GM23338 (cell line): Measurements from ENCODE around the gene TMEM132D. TPM values are rescaled to one million over a fixed set of nuclear protein-coding genes. Genes with fewer than 3 reads are reported as not detected.

ENCODE experiments used
- ATAC-seq: fragments of 200-7000 bp; cut with Tn5 transposase; 3 replicates; pipeline ENCODE4 v1.9.1; 2020
- DNase-seq: peaks from one replicate; pipeline ENCODE4 v3.0.0-alpha.2; 2015; ENCODE audit warnings: low spot score
- H2AFZ ChIP-seq: fragments of 200-600 bp; sonication (generic); 2 replicates; pipeline ENCODE4 v1.8.0; 2016; ENCODE audit warnings: antibody characterized with exemption, mild to moderate bottlenecking, moderate library complexity
- H3F3A ChIP-seq: fragments of 200-600 bp; sonication (generic); replicated peaks from 2 replicates; pipeline ENCODE4 v1.8.0; 2017; ENCODE audit warnings: antibody characterized with exemption, mixed run types, low read depth
- H3K27ac ChIP-seq: fragments of 200-600 bp; sonication (generic); 2 replicates; pipeline ENCODE4 v1.6.1; 2016; ENCODE audit warnings: low read depth
- H3K27me3 ChIP-seq: fragments of 200-600 bp; sonication (generic); 2 replicates; pipeline ENCODE4 v1.8.0; 2016; ENCODE audit warnings: mild to moderate bottlenecking, mixed run types, moderate library complexity; ENCODE audit not compliant: insufficient read depth
- H3K36me3 ChIP-seq: fragments of 200-600 bp; sonication (generic); 2 replicates; pipeline ENCODE4 v1.8.0; 2016; ENCODE audit warnings: mild to moderate bottlenecking; ENCODE audit not compliant: insufficient read depth
- H3K4me1 ChIP-seq: fragments of 200-600 bp; sonication (generic); 2 replicates; pipeline ENCODE4 v1.8.0; 2016; ENCODE audit warnings: mild to moderate bottlenecking, moderate library complexity; ENCODE audit not compliant: insufficient read depth
- H3K4me2 ChIP-seq: fragments of 200-600 bp; sonication (generic); 2 replicates; pipeline ENCODE4 v1.7.1; 2017; ENCODE audit warnings: mixed run types
- H3K4me3 ChIP-seq: fragments of 200-600 bp; sonication (generic); 2 replicates; pipeline ENCODE4 v1.6.1; 2016; ENCODE audit warnings: mixed run types
- H3K79me2 ChIP-seq: fragments of 200-600 bp; sonication (generic); replicated peaks from 2 replicates; pipeline ENCODE4 v1.8.0; 2017; ENCODE audit warnings: mild to moderate bottlenecking; ENCODE audit not compliant: insufficient read depth
- H3K9me2 ChIP-seq: fragments of 200-600 bp; sonication (generic); 2 replicates; pipeline ENCODE4 v1.8.0; 2017; ENCODE audit not compliant: insufficient read depth
- H4K20me1 ChIP-seq: fragments of 200-600 bp; sonication (generic); replicated peaks from 2 replicates; pipeline ENCODE4 v1.8.0; 2017; ENCODE audit warnings: mild to moderate bottlenecking; ENCODE audit not compliant: insufficient read depth
- H3K27ac Mint-ChIP-seq: 2 replicates; pipeline ENCODE4 v1.8.0; 2020; ENCODE audit warnings: inconsistent platforms, mild to moderate bottlenecking, moderate library complexity, mixed read lengths
- H3K27me3 Mint-ChIP-seq: 3 replicates; pipeline ENCODE4 v1.8.0; 2022; ENCODE audit warnings: low read depth, mild to moderate bottlenecking, moderate library complexity, mixed read lengths, inconsistent platforms; ENCODE audit not compliant: insufficient read depth, poor library complexity
- H3K36me3 Mint-ChIP-seq: 3 replicates; pipeline ENCODE4 v1.8.0; 2021; ENCODE audit warnings: low read depth, mild to moderate bottlenecking, inconsistent platforms, moderate library complexity, mixed read lengths
- H3K4me1 Mint-ChIP-seq: 3 replicates; pipeline ENCODE4 v1.8.0; 2020; ENCODE audit warnings: mild to moderate bottlenecking, inconsistent platforms, mixed read lengths
- H3K4me3 Mint-ChIP-seq: 3 replicates; pipeline ENCODE4 v1.8.0; 2021; ENCODE audit warnings: moderate library complexity, mild to moderate bottlenecking, inconsistent platforms, mixed read lengths
- H3K9me3 Mint-ChIP-seq: 3 replicates; pipeline ENCODE4 v1.8.0; 2020; ENCODE audit warnings: moderate library complexity, mild to moderate bottlenecking, inconsistent platforms, mixed read lengths
- EZH2 ChIP-seq: fragments of 200-600 bp; sonication (generic); IDR thresholded peaks from one replicate; pipeline ENCODE4 v1.8.0; 2017; ENCODE audit warnings: antibody characterized with exemption, mild to moderate bottlenecking, low read depth; ENCODE audit not compliant: unreplicated experiment
- EZH2phosphoT487 ChIP-seq: fragments of 200-600 bp; sonication (generic); IDR thresholded peaks from one replicate; pipeline ENCODE4 v1.8.1; 2018; ENCODE audit warnings: antibody characterized with exemption; ENCODE audit not compliant: unreplicated experiment
- JUNB ChIP-seq: IDR thresholded peaks from one replicate; pipeline ENCODE4 v1.6.1; 2016; ENCODE audit warnings: antibody characterized with exemption; ENCODE audit not compliant: unreplicated experiment
- polyA plus RNA-seq: library from polyadenylated mRNA; unstranded; fragments of >200 nt; fragmentation: Nextera tagmentation; extraction: Ambion mirVana; gene quantifications from 2 replicates; pipeline ENCODE4 v1.2.1, GENCODE V29; 2016
- total RNA-seq: library from RNA; depleted of rRNA; stranded (reverse); fragments of >200 nt; shearing (Covaris generic); gene quantifications from 2 replicates; pipeline ENCODE4 v1.2.3, GENCODE V29; 2014
- TF ChIP-seq, protein P1 (sequence below): IDR thresholded peaks from 2 replicates; pipeline ENCODE4 v1.6.1; 2016; ENCODE audit warnings: antibody characterized with exemption
- TF ChIP-seq, protein P2 (sequence below), 2 experiments: fragments of 200-600 bp in 1 of 2; sonication (generic) in 1 of 2; conservative IDR thresholded peaks; 2 replicates each; pipeline versions ENCODE4 v1.5.1 to v1.6.1; 2016 to 2017; ENCODE audit warnings: antibody characterized with exemption in 2 of 2, low read depth in 2 of 2, mild to moderate bottlenecking in 2 of 2, moderate library complexity in 1 of 2
- TF ChIP-seq, protein P3 (sequence below): fragments of 250-450 bp; sonication (Bioruptor Pico); IDR thresholded peaks from 2 replicates; pipeline ENCODE4 v1.5.0; 2020; ENCODE audit warnings: mild to moderate bottlenecking, moderate library complexity

Gene TMEM132D
- total and polyA plus RNA-seq, 2 experiments from 2014 or later = 0.44 to 5.3 TPM

DNA sequence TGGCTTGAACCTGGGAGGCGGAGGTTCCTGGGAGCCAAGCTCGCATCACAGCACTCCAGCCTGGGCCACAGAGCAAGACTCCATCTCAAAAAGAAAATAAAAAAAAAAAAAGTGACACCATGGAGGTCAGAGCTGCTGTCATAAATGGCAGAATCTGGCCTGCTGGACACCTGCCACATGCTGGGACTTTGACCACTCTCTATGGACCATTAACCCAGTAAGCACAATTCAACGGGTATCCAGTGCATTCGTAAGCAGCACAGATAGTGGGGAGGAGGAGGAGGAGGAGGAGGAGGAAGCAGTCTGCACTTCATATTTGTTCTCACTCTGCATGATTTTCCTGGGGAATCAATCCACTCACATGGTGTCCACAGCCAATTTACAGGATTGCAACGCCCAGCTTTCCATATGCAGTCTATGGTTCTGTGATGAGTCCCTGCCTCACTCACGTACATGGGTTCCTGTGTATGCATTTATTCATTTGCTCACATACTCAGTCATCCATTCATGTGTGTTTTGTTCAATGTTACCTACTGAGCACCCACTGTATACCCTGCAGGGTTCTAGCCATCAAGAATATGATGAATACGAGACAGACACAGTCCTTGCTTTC lies 723.8 kb downstream of the TMEM132D start (continued):
- TF ChIP-seq EZH2 = no peak
- TF ChIP-seq, protein P1, sequence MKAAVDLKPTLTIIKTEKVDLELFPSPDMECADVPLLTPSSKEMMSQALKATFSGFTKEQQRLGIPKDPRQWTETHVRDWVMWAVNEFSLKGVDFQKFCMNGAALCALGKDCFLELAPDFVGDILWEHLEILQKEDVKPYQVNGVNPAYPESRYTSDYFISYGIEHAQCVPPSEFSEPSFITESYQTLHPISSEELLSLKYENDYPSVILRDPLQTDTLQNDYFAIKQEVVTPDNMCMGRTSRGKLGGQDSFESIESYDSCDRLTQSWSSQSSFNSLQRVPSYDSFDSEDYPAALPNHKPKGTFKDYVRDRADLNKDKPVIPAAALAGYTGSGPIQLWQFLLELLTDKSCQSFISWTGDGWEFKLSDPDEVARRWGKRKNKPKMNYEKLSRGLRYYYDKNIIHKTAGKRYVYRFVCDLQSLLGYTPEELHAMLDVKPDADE = no peak
- TF ChIP-seq, protein P2, sequence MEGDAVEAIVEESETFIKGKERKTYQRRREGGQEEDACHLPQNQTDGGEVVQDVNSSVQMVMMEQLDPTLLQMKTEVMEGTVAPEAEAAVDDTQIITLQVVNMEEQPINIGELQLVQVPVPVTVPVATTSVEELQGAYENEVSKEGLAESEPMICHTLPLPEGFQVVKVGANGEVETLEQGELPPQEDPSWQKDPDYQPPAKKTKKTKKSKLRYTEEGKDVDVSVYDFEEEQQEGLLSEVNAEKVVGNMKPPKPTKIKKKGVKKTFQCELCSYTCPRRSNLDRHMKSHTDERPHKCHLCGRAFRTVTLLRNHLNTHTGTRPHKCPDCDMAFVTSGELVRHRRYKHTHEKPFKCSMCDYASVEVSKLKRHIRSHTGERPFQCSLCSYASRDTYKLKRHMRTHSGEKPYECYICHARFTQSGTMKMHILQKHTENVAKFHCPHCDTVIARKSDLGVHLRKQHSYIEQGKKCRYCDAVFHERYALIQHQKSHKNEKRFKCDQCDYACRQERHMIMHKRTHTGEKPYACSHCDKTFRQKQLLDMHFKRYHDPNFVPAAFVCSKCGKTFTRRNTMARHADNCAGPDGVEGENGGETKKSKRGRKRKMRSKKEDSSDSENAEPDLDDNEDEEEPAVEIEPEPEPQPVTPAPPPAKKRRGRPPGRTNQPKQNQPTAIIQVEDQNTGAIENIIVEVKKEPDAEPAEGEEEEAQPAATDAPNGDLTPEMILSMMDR (conservative IDR thresholded peaks at IDR 0.05; ENCODE audit: low read depth in 2 of 2) = no peak

DNA sequence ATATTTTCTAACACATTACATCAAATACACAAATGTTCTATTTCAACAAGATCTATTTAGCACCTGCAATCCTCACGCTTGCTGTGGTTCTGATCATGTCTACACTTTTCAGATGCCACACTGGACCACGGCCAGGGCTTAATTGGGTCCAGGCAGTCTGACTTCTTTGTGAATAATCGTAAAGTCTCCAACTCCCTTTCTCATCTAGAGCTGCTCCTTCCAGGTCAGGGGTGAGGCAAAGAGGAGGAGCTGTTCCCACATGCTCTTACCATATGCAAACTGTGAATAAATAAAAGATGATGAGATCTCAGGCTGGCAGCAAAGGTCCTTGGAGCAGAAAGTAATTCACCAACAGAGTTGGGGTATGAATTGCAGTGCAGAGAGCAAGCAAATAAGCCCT lies 733.9 kb downstream of the TMEM132D start:
- H2AFZ ChIP-seq = no peak overlapping the region
- peaks cover 29% of the 10 kb centered on the region; the same call in 2 of the 3 replicates for H3K36me3 Mint-ChIP-seq
- no peaks in the 10 kb centered on the region for H4K20me1 ChIP-seq
- no peak overlapping the region for H3K27ac ChIP-seq
- no peaks in the 10 kb centered on the region for H3F3A ChIP-seq
- no peaks in the 10 kb centered on the region for H3K4me1 Mint-ChIP-seq
- no peaks in the 10 kb centered on the region; the same call in none of the 3 replicates for H3K9me3 Mint-ChIP-seq
- H3K4me3 ChIP-seq = no peak overlapping the region
- H3K27ac Mint-ChIP-seq = no peak overlapping the region
- H3K27me3 ChIP-seq = no peaks in the 10 kb centered on the region
- H3K4me2 ChIP-seq = no peak overlapping the region
- no peaks in the 10 kb centered on the region for H3K9me2 ChIP-seq
- H3K4me3 Mint-ChIP-seq = no peak overlapping the region
- DNase-seq (no peak), ATAC-seq (no peak)
- H3K27me3 Mint-ChIP-seq = peaks cover 5% of the 10 kb centered on the region
- no peaks in the 10 kb centered on the region for H3K36me3 ChIP-seq
- no peaks in the 10 kb centered on the region for H3K79me2 ChIP-seq
- TF ChIP-seq EZH2phosphoT487 (no peak), JUNB (no peak)
- TF ChIP-seq, protein P3, sequence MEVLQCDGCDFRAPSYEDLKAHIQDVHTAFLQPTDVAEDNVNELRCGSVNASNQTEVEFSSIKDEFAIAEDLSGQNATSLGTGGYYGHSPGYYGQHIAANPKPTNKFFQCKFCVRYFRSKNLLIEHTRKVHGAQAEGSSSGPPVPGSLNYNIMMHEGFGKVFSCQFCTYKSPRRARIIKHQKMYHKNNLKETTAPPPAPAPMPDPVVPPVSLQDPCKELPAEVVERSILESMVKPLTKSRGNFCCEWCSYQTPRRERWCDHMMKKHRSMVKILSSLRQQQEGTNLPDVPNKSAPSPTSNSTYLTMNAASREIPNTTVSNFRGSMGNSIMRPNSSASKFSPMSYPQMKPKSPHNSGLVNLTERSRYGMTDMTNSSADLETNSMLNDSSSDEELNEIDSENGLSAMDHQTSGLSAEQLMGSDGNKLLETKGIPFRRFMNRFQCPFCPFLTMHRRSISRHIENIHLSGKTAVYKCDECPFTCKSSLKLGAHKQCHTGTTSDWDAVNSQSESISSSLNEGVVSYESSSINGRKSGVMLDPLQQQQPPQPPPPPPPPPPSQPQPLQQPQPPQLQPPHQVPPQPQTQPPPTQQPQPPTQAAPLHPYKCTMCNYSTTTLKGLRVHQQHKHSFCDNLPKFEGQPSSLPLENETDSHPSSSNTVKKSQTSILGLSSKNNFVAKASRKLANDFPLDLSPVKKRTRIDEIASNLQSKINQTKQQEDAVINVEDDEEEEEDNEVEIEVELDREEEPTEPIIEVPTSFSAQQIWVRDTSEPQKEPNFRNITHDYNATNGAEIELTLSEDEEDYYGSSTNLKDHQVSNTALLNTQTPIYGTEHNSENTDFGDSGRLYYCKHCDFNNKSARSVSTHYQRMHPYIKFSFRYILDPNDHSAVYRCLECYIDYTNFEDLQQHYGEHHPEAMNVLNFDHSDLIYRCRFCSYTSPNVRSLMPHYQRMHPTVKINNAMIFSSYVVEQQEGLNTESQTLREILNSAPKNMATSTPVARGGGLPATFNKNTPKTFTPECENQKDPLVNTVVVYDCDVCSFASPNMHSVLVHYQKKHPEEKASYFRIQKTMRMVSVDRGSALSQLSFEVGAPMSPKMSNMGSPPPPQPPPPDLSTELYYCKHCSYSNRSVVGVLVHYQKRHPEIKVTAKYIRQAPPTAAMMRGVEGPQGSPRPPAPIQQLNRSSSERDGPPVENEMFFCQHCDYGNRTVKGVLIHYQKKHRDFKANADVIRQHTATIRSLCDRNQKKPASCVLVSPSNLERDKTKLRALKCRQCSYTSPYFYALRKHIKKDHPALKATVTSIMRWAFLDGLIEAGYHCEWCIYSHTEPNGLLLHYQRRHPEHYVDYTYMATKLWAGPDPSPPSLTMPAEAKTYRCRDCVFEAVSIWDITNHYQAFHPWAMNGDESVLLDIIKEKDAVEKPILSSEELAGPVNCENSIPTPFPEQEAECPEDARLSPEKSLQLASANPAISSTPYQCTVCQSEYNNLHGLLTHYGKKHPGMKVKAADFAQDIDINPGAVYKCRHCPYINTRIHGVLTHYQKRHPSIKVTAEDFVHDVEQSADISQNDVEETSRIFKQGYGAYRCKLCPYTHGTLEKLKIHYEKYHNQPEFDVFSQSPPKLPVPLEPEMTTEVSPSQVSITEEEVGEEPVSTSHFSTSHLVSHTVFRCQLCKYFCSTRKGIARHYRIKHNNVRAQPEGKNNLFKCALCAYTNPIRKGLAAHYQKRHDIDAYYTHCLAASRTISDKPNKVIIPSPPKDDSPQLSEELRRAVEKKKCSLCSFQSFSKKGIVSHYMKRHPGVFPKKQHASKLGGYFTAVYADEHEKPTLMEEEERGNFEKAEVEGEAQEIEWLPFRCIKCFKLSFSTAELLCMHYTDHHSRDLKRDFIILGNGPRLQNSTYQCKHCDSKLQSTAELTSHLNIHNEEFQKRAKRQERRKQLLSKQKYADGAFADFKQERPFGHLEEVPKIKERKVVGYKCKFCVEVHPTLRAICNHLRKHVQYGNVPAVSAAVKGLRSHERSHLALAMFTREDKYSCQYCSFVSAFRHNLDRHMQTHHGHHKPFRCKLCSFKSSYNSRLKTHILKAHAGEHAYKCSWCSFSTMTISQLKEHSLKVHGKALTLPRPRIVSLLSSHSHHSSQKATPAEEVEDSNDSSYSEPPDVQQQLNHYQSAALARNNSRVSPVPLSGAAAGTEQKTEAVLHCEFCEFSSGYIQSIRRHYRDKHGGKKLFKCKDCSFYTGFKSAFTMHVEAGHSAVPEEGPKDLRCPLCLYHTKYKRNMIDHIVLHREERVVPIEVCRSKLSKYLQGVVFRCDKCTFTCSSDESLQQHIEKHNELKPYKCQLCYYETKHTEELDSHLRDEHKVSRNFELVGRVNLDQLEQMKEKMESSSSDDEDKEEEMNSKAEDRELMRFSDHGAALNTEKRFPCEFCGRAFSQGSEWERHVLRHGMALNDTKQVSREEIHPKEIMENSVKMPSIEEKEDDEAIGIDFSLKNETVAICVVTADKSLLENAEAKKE (CRISPR knock-in tag) = no peak
- H3K4me1 ChIP-seq = no peaks in the 10 kb centered on the region
